ENCODE results near the gene PET117.

DNA sequence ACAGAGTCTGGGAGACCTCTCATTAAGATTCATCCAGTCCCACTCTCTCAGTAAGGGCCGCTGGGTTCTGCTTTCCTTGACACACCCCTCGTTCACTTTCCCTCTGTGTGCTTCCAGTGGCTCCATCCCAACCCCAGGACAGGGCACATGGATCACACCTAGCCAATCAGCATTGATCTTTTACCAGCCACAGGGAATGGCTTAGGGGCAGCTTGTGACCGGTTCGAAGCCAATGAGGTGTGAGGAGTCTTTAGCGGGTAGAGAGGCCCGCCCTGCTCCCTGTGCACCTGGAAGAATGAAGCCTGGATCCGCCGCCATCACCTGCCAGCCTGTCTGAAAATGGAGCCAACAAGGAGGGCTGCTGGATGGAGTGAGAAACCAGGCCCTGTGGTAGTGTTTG is 44.8 kb upstream of the PET117 start:
- TF ChIP-seq YY1 (IDR thresholded peaks at IDR 0.05; ENCODE audit: insufficient read depth, insufficient read length) (no peak), ZNF274 (IDR thresholded peaks at IDR 0.05; ENCODE audit: low read depth, low read length) (no peak), SUZ12 (IDR thresholded peaks at IDR 0.05; ENCODE audit: extremely low read depth, insufficient read depth, insufficient read length) (no peak)
